Lower leg skin (tissue), 3 donors: ENCODE measurements around the gene LIF.

Experiments used
- POLR2A ChIP-seq, 2 donors: fragments of 450-650 bp; IDR thresholded peaks; one replicate each; pipeline ENCODE4 v1.6.1; 2016 to 2017; ENCODE audit warnings: antibody characterized with exemption in 2 of 2, mild to moderate bottlenecking in 1 of 2, moderate library complexity in 1 of 2
- TF ChIP-seq, protein P1 (sequence below), 3 donors: fragments of 450-650 bp; IDR thresholded peaks; one replicate each; pipeline ENCODE4 v1.5.1; 2016; ENCODE audit warnings: antibody characterized with exemption in 3 of 3, mild to moderate bottlenecking in 3 of 3, moderate library complexity in 2 of 3

DNA sequence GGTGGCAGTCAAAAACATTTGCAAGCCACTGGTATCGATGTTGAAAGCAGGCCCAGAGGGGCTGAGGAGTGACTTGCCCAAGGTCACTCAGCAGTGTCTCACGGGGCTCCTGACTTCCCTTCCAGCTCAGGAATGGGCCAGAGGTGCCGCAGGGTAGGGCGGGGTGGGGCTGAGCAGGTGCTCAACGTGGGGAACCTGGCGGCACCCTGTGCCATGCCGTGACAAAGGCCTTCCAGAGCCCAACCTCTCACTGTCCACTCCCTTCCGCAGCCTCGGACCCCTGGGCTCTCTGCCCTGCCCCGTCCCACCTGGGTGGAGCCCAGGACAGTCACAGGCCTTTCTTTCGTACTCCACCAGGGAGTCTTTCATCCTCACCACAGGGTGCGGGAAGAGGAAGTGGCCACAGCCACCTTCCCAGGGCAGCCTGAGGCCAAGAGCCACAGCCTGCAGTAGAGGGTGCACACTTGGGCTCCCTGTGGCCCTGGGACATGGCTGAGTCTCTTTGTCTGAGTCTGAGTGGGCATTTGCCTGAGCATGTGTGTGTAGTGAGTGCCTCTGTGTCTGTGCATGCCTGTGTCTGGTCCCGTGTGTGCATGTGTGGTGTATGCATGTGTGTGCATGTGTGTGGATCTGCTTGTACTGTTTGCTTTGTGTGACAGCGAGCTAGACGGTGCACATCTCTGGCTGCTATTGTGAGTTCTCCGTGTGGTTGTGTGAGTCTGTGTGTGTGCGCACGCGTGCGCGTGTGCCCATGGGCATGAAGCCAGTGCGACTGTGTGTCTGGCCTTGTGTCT is 6.0 kb upstream of the LIF start:
- no peak for TF ChIP-seq POLR2A (IDR thresholded peaks at IDR 0.05)
- TF ChIP-seq, protein P1, sequence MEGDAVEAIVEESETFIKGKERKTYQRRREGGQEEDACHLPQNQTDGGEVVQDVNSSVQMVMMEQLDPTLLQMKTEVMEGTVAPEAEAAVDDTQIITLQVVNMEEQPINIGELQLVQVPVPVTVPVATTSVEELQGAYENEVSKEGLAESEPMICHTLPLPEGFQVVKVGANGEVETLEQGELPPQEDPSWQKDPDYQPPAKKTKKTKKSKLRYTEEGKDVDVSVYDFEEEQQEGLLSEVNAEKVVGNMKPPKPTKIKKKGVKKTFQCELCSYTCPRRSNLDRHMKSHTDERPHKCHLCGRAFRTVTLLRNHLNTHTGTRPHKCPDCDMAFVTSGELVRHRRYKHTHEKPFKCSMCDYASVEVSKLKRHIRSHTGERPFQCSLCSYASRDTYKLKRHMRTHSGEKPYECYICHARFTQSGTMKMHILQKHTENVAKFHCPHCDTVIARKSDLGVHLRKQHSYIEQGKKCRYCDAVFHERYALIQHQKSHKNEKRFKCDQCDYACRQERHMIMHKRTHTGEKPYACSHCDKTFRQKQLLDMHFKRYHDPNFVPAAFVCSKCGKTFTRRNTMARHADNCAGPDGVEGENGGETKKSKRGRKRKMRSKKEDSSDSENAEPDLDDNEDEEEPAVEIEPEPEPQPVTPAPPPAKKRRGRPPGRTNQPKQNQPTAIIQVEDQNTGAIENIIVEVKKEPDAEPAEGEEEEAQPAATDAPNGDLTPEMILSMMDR (IDR thresholded peaks at IDR 0.05), result no peak
